GM10266 (cell line): Measurements from ENCODE around the gene TMEM238.

Source experiments
- DNase-seq: peaks from one replicate; pipeline ENCODE4 v3.0.0; 2012; ENCODE audit errors: extremely low spot score
- CTCF ChIP-seq: IDR thresholded peaks from 2 replicates; pipeline ENCODE4 v1.5.1; 2012; ENCODE audit warnings: mild to moderate bottlenecking, low read depth; ENCODE audit not compliant: control insufficient read depth, insufficient read depth; ENCODE audit errors: missing control alignments

The TMEM238 gene

GRCh38 chr19:55387736-55388497, 3.8 kb upstream of the TMEM238 start:
- no peak for DNase-seq
- TF ChIP-seq CTCF = no peak

- no peak for TF ChIP-seq CTCF
- no peak for DNase-seq
Measured at GRCh38 chr19:55386493-55386971, 2.4 kb upstream of the TMEM238 start.

- peak; percentile 97 for DNase-seq
- TF ChIP-seq CTCF = no peak
Measured at GRCh38 chr19:55385724-55386492, 1.8 kb upstream of the TMEM238 start, which contains the start of gene RPL28. RPL28 (plus strand) TSS chr19:55385932; CDS start chr19:55386358, 426 bp downstream.

GRCh38 chr19:55384920-55385723, 1.0 kb upstream of the TMEM238 start:
- DNase-seq = peak; percentile 98
- TF ChIP-seq CTCF = no peak

- DNase-seq = peak; percentile 88
- peak; percentile 55 for TF ChIP-seq CTCF
Measured at GRCh38 chr19:55383279-55384130, 587 bp downstream of the TMEM238 start.

GRCh38 chr19:55382522-55383054, 1.5 kb downstream of the TMEM238 start:
- no peak for TF ChIP-seq CTCF
- DNase-seq = no peak
